Activated naive CD4-positive, alpha-beta T cell treated with anti-CD3 and anti-CD28 coated beads for 36 hours (primary cell): ENCODE data around the gene CCDC97. TPM values are rescaled to one million over a fixed set of nuclear protein-coding genes. Genes with fewer than 3 reads are reported as not detected.
"Not testable (repeated sequence)": the region's sequence is repeated elsewhere in the genome, so short reads cannot be mapped to it uniquely, and the experiment has no call there.

Source experiments
- CTCF ChIA-PET: fragments of 350-600 bp; sonication (Branson Sonifier 250); formaldehyde crosslinking; loops from one replicate; lab custom pipeline; 2021; ENCODE audit warnings: antibody characterized with exemption; lab: Charles Lee
- DNase-seq: peaks from one replicate; pipeline ENCODE4 v3.0.0-alpha.2; 2020
- H3K27ac Mint-ChIP-seq: one replicate; pipeline ENCODE4 v1.8.0; 2021; ENCODE audit warnings: mild to moderate bottlenecking, mixed read lengths
- H3K27me3 Mint-ChIP-seq: one replicate; pipeline ENCODE4 v1.8.0; 2021; ENCODE audit warnings: low read depth, mixed read lengths
- H3K36me3 Mint-ChIP-seq: one replicate; pipeline ENCODE4 v1.8.0; 2021; ENCODE audit warnings: low read depth, mixed read lengths
- H3K4me1 Mint-ChIP-seq: one replicate; pipeline ENCODE4 v1.8.0; 2021; ENCODE audit warnings: low read depth, mixed read lengths
- H3K4me3 Mint-ChIP-seq: one replicate; pipeline ENCODE4 v1.8.0; 2021; ENCODE audit warnings: mild to moderate bottlenecking, moderate library complexity, mixed read lengths
- H3K9me3 Mint-ChIP-seq: one replicate; pipeline ENCODE4 v1.8.0; 2021; ENCODE audit warnings: mixed read lengths
- intact Hi-C: fragments of 100-400 bp; cut with micrococcal nuclease; formaldehyde crosslinking; loops from one replicate; pipeline ENCODE4 v1.15.1; 2023
- total RNA-seq, 2 experiments: library from RNA; stranded (reverse); gene quantifications; one replicate each; pipeline ENCODE4 v1.2.3, GENCODE V29; 2021

Gene CCDC97
- total RNA-seq, 2 experiments from 2014 or later, result 14.9 to 15.8 TPM

DNA sequence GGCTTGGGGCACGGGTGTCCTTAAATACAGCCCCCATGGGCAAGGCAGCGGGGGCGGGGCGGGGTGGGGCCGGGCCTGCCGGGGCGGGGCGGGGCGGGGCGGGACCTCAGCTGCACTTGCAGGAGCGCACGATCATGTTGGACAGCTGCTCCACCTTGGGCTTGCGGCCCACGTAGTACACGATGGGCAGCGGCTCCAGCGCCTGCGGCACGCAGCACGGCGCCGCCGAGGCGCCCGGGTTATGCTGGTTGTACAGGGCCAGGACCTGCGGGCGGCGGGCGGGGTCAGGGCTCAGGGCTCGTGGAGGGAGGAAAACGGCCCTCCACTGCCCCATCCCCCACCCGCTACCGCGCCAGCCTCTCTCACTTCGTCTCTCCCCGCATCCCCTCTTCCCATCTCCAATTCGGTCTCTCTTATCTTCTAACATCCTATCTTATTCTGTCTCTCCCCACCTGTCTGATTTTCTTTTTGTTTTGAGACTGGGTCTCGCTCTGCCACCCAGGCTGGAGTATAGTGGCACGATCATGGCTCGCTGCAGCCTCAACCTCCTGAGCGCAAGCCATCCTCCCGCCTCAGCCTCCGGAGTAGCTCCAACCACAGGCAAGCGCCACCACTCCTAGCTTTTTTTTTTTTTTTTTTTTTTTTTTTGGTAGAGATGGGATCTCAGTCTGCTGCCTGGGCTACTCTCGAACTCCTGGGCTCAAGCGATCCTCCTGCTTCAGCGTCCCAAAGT lies 21.1 kb downstream of the CCDC97 start:
- CTCF ChIA-PET, result no interaction called here
- Mint-ChIP-seq H3K4me3 (no peak overlapping the region), H3K4me1 (peaks cover 56% of the 10 kb centered on the region), H3K9me3 (no peaks in the 10 kb centered on the region), H3K27ac (no peak overlapping the region), H3K27me3 (no peaks in the 10 kb centered on the region), H3K36me3 (peaks cover 40% of the 10 kb centered on the region)
- no peak for DNase-seq
- intact Hi-C loops, result no loop called here

DNA sequence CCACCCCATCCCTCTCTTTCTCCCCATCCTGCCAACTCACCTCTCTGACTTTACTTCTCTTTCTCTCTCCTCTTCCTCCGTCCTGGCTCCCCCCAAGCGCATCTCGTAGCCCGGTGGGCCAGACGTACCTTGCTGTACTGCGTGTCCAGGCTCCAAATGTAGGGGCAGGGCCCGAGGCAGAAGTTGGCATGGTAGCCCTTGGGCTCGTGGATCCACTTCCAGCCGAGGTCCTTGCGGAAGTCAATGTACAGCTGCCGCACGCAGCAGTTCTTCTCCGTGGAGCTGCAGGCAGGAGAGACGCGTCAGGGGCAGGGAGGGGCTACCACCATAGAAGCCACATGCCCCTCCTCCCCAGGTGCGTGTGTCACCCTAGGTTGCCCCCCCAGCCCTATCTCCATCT lies 22.0 kb downstream of the CCDC97 start:
- H3K36me3 Mint-ChIP-seq, result peaks cover 35% of the 10 kb centered on the region
- DNase-seq, result no peak
- no peaks in the 10 kb centered on the region for H3K9me3 Mint-ChIP-seq
- CTCF ChIA-PET, result no interaction called here
- peaks cover 49% of the 10 kb centered on the region for H3K4me1 Mint-ChIP-seq
- H3K27ac Mint-ChIP-seq, result peak overlapping the region; percentile 15
- no peaks in the 10 kb centered on the region for H3K27me3 Mint-ChIP-seq
- no peak overlapping the region for H3K4me3 Mint-ChIP-seq
- intact Hi-C loops, result no loop called here

DNA sequence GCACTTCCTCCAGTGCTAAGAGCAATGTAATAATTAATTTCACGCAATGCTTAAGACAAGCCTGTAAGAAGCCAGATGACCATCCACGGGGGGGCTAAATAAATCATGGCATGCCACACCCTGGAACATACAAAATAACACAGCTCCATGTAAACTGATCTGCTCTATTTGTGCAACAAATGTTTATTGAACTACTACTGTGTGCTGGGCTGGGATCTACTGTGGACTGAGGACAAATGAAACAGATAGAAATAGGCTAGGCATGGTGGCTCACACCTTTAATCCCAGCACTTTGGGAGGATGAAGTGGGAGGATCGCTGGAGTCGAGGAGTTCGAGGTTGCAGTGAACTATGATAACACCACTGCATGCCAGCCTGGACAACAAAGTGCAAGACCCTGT lies 22.5 kb downstream of the CCDC97 start:
- CTCF ChIA-PET, result interaction anchor here (0.7 kb wide), 1 partner anchor 550 kb away, joined by 4 read pairs; no protein-coding TSS in a partner anchor
- Mint-ChIP-seq H3K4me1 (peaks cover 47% of the 10 kb centered on the region), H3K4me3 (no peak overlapping the region), H3K36me3 (peaks cover 35% of the 10 kb centered on the region), H3K9me3 (no peaks in the 10 kb centered on the region), H3K27ac (no peak overlapping the region), H3K27me3 (no peaks in the 10 kb centered on the region)
- intact Hi-C loops, result no loop called here
- no peak for DNase-seq

DNA sequence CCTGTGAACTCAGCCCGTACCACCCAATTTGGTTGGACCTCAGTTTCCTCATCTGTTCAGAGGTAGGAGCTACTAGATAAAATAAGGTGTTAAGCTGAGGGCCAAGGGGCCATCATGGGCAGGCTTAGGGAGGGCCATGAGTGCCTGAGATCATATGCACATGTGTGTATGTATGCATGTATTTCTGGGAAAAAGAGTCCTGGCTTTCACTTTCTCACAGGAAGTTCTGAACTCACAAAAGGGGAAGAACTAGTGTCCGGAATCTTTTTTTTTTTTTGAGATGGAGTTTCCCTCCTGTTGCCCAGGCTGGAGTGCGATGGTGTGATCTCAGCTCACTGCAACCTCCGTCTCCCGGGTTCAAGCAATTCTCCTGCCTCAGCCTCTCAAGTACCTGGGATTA lies 24.8 kb downstream of the CCDC97 start:
- intact Hi-C loops, result no loop called here
- peaks cover 28% of the 10 kb centered on the region for H3K36me3 Mint-ChIP-seq
- peak overlapping the region; percentile 56 for H3K27ac Mint-ChIP-seq
- no peak for DNase-seq
- CTCF ChIA-PET, result interaction anchor here (1.3 kb wide), 1 partner anchor 14 kb away, joined by 3 read pairs; no protein-coding TSS in a partner anchor
- H3K4me3 Mint-ChIP-seq, result no peak overlapping the region
- no peaks in the 10 kb centered on the region for H3K9me3 Mint-ChIP-seq
- H3K27me3 Mint-ChIP-seq, result no peaks in the 10 kb centered on the region
- peaks cover 34% of the 10 kb centered on the region for H3K4me1 Mint-ChIP-seq

DNA sequence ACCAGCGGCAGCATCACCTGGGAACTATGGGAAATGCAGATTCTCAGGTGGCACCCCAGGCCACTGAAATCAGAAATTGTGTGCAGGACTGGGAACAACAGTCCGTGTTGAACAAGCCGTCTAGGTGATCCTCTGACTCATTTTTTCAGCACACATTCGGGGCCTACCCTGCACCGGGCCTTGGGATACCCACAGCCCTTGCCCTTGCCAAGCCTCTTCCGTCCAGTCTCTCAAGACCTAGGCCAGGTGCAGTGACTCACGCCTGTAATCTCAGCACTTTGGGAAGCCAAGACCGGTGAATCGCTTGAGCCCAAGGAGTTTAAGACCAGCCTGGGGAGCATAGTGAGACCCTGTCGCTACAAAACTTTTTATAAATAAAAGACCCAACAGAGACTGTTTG lies 25.5 kb downstream of the CCDC97 start:
- no peaks in the 10 kb centered on the region for H3K27me3 Mint-ChIP-seq
- peaks cover 27% of the 10 kb centered on the region for H3K36me3 Mint-ChIP-seq
- peak overlapping the region; percentile 56 for H3K27ac Mint-ChIP-seq
- H3K4me3 Mint-ChIP-seq, result no peak overlapping the region
- DNase-seq, result no peak
- peaks cover 33% of the 10 kb centered on the region for H3K4me1 Mint-ChIP-seq
- intact Hi-C loops, result no loop called here
- CTCF ChIA-PET, result interaction anchor here (0.7 to 1.3 kb wide), 3 partner anchors 15 to 114 kb away, joined by 3 read pairs; no protein-coding TSS in a partner anchor
- H3K9me3 Mint-ChIP-seq, result no peaks in the 10 kb centered on the region

DNA sequence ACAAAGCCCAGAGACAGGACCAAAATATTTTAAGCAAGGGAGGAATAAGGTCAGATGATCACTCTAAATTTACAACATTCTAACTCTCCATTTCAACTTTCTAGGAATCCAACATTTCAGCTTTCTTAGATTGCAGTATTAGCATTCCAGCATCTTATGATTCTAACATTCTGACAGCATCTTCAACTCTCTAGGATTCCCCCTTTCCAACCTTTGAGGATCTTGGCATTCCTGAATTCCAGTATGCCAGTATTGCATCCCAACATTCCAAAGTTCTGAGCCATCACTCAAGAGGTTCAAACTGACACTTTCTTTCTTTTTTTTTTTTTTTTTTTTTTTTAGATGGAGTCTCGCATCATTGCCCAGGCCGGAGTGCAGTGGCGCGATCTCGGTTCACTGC lies 30.0 kb downstream of the CCDC97 start:
- no peak for DNase-seq
- Mint-ChIP-seq H3K9me3 (no peaks in the 10 kb centered on the region), H3K27me3 (no peaks in the 10 kb centered on the region), H3K36me3 (peaks cover 28% of the 10 kb centered on the region), H3K4me1 (peaks cover 41% of the 10 kb centered on the region), H3K4me3 (no peak overlapping the region), H3K27ac (no peak overlapping the region)
- intact Hi-C loops, result no loop called here
- CTCF ChIA-PET, result no interaction called here

DNA sequence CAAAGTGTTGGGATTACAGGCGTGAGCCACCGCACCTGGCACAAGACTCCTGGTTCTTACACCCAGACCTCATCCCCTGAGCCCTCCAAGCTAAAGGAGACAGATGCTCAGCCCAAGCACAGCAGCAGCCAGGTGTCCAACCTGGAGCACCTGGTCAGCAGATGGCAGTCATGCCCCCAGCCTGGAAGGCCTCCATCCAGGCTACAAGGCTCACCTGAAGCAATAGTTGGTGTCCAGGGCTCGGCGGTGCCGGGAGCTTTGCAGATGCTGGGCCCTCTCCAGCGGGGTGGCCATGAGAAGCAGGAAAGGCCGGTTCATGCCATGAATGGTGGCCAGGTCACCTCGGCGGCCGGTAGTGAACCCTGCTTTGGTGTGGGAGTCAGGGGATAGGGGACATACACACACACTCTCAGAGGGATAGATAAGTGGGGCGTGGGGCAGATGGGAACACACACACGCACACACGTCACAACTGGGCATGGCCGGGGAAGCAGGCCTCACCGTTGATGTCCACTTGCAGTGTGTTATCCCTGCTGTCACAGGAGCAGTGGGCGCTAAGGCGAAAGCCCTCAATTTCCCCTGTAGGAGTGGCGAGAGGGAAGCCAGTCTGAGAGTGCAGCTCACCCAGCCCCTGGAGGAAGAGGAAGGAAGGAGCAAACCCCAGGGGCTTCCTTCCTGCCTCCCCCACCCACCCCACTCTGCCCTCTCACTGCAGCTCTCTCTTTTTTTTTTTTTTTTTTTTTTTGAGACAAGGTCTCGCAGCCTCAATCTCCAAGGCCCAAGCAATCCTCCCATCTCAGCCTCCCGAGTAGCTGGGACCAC lies 31.9 kb downstream of the CCDC97 start:
- Mint-ChIP-seq H3K4me1 (peaks cover 36% of the 10 kb centered on the region), H3K4me3 (no peak overlapping the region), H3K36me3 (peaks cover 31% of the 10 kb centered on the region), H3K27ac (no peak overlapping the region), H3K27me3 (no peaks in the 10 kb centered on the region), H3K9me3 (no peaks in the 10 kb centered on the region)
- intact Hi-C loops, result no loop called here
- CTCF ChIA-PET, result no interaction called here
- DNase-seq, result peak; percentile 29

DNA sequence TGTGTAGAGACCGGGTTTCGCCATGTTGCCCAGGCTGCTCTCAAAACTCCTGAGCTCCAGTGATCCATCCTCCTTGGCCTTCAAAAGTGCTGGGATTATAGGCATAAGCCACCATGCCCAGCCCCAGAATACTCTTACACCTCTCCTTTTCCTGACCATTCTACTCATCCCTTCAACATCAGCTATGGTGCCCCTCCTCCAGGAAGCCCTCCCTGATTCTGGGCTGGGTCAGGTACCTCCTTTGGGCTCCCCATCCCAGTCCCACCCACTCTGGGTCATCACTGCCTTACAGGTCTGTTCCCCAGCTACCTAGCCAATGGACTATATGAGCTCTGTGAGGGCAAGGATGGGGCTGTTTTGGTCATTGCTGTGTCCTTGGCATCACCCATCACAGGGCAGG lies 34.2 kb downstream of the CCDC97 start:
- Mint-ChIP-seq H3K36me3 (peaks cover 37% of the 10 kb centered on the region), H3K4me3 (no peak overlapping the region), H3K9me3 (peaks cover 2% of the 10 kb centered on the region), H3K27me3 (no peaks in the 10 kb centered on the region), H3K27ac (no peak overlapping the region), H3K4me1 (peaks cover 44% of the 10 kb centered on the region)
- DNase-seq, result no peak
- CTCF ChIA-PET, result interaction anchor here (0.6 kb wide), 1 partner anchor 103 kb away, joined by 5 read pairs; no protein-coding TSS in a partner anchor
- intact Hi-C loops, result no loop called here

DNA sequence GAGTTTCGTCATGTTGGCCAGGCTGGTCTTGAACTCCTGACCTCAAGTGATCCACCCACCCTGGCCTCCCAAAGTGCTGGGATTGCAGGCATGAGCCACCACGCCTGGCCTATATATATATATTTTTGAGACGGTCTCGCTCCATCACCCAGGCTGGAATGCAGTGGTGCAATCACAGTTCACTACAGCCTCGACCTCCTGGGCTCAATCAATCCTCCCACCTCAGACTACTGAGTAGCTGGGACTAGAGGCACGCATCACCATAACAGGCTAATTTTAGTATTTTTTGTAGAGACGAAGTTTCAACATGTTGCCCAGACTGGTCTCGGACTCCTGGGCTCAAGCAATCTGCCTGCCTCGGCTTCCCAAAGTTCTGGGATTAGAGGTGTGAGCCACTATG lies 36.9 kb downstream of the CCDC97 start:
- H3K27me3 Mint-ChIP-seq, H3K4me3 Mint-ChIP-seq, DNase-seq, H3K9me3 Mint-ChIP-seq, H3K27ac Mint-ChIP-seq, intact Hi-C loops: not testable (repeated sequence)
- CTCF ChIA-PET, result interaction anchor here (0.7 kb wide), 1 partner anchor 39 kb away, joined by 3 read pairs; no protein-coding TSS in a partner anchor
- Mint-ChIP-seq H3K4me1 (peaks cover 54% of the 10 kb centered on the region), H3K36me3 (peaks cover 44% of the 10 kb centered on the region)

DNA sequence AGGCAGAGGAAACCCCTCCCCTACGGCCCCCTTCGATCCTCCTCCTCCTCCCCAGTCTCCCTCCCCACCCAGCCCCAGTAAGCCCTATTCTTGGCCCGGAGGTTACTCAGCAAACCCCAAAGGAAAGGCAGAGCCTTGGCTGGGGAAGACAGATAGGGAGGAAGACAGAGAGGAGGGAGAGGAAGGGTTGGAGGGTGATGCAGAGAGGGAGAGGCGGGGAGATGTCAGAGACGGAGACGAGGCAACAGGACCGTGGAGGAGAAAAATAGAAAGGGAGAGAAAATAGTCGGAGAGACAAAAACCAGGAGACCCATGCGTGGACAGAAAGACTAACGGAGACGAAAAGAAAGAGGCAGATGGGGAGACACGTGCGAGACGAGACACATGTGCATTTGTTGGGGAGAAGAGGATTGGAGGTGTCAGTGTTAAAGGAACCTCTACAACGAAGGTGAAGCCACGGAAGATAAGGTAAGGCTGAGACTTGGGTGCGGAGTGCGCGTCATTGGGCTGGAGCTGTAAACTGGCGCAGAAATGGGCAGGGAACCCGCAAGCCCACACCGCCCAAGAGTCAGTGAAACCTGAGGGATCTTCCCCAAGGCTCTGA lies 40.9 kb downstream of the CCDC97 start:
- Mint-ChIP-seq H3K36me3 (peaks cover 37% of the 10 kb centered on the region), H3K4me3 (peak overlapping the region; percentile 91), H3K27ac (peak overlapping the region; percentile 97), H3K4me1 (peaks cover 41% of the 10 kb centered on the region), H3K9me3 (peaks cover 2% of the 10 kb centered on the region), H3K27me3 (no peaks in the 10 kb centered on the region)
- DNase-seq, result no peak
- intact Hi-C loops, result loop anchor here (1.0 to 10.0 kb wide), 6 partner anchors 23 to 736 kb away; partner anchors contain the start of genes ARHGEF1, COQ8B, DMAC2 and ITPKC
- CTCF ChIA-PET, result interaction anchor here (0.6 to 3.4 kb wide), 6 partner anchors 14 to 199 kb away, joined by 3 to 14 read pairs (median 3); partner anchors contain the start of genes B9D2 and DMAC2

DNA sequence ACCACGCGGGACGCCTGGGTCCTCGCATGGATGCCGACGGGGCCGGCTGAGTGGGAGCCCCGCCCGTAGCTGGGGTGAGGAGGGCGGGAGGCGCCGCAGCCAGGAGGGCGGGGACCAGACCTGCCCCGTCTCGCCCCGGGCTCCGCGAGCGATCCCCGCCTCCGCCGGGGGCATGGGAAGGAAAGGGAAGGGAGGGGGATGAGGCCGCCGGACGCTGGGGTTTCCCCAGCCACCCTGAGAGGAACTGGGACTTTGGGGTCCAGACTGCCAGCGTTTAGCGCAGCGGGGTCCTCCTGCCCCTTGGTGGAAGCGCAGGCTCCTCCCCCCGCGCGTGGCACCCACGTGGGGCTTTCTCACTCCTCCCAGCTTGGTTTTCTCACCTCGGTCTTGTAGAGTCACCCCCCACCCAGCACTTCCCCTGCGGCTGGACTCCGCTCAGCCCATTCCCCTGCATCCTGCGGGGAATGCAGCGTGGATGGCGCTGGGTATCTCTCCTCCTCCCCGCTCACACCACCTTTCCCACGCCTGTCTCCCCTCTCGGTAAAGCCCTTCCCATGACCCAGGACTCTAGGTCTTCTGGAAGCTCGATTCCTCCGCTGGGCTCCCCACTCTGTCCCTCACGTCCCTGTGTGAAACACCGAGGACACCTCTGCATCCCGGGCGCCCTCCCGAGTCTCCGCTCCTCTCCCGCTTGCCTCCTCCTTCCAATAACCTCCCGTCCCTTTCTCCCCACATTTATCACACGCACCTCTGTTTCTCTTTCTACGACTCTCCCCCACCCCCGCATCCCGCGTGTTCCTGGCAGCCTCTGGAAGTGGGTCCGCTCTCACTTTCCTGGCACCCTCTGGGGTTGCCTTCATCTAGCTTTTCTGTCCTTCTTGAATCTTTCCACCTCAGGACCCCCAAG lies 41.6 kb downstream of the CCDC97 start:
- DNase-seq, result peak; percentile 76
- intact Hi-C loops, result loop anchor here (1.0 to 10.0 kb wide), 6 partner anchors 23 to 737 kb away; partner anchors contain the start of genes ARHGEF1, COQ8B, DMAC2 and ITPKC
- CTCF ChIA-PET, result interaction anchor here (0.7 to 3.4 kb wide), 9 partner anchors 13 to 198 kb away, joined by 3 to 14 read pairs (median 3); partner anchors contain the start of genes B9D2 and DMAC2
- H3K4me3 Mint-ChIP-seq, result peak overlapping the region; percentile 91
- H3K27me3 Mint-ChIP-seq, result no peaks in the 10 kb centered on the region
- peaks cover 2% of the 10 kb centered on the region for H3K9me3 Mint-ChIP-seq
- peaks cover 46% of the 10 kb centered on the region for H3K4me1 Mint-ChIP-seq
- peaks cover 37% of the 10 kb centered on the region for H3K36me3 Mint-ChIP-seq
- peak overlapping the region; percentile 97 for H3K27ac Mint-ChIP-seq
